Prostate gland (tissue), 2 donors: ENCODE data around the gene SCGB1A1. TPM values are rescaled to one million over a fixed set of nuclear protein-coding genes. Genes with fewer than 3 reads are reported as not detected.

Experiments used
- DNase-seq: peaks from one replicate; pipeline ENCODE4 v3.0.0-alpha.2; 2019; ENCODE audit warnings: low spot score
- H3K27ac ChIP-seq, 2 donors: fragments of 200-600 bp; sonication (generic); 2 replicates each; pipeline ENCODE4 v1.5.1; 2017 to 2019
- H3K27me3 ChIP-seq: fragments of 200-600 bp; sonication (generic); replicated peaks from 2 replicates; pipeline ENCODE4 v1.5.1; 2019; ENCODE audit not compliant: insufficient read depth
- H3K36me3 ChIP-seq, 2 donors: fragments of 200-600 bp; sonication (generic); 1 replicate in 1 of 2; 2 replicates in 1 of 2; pipeline versions ENCODE4 v1.5.1 to v1.8.1; 2017 to 2019
- H3K4me1 ChIP-seq: fragments of 200-600 bp; sonication (generic); replicated peaks from 2 replicates; pipeline ENCODE4 v1.5.1; 2019
- H3K4me3 ChIP-seq, 2 donors: fragments of 200-600 bp; sonication (generic); 2 replicates each; pipeline ENCODE4 v1.5.1; 2017 to 2019
- H3K9me3 ChIP-seq: fragments of 200-600 bp; sonication (generic); 2 replicates; pipeline ENCODE4 v1.5.1; 2017
- POLR2A ChIP-seq: fragments of 450-650 bp; IDR thresholded peaks from one replicate; pipeline ENCODE4 v1.6.1; 2016; ENCODE audit warnings: antibody characterized with exemption, mild to moderate bottlenecking
- POLR2AphosphoS5 ChIP-seq: sonication (generic); formaldehyde crosslinking; IDR thresholded peaks from one replicate; pipeline ENCODE4 v1.6.1; 2017; ENCODE audit warnings: antibody characterized with exemption
- WGBS: methylation state at CpG from one replicate; pipeline ENCODE4 v1.1.5; 2018; 5-methylcytosine and 5-hydroxymethylcytosine counted together
- intact Hi-C: fragments of 100-400 bp; cut with DNase I; formaldehyde crosslinking; loops from one replicate; pipeline ENCODE4 v1.14.2; 2022
- total RNA-seq, 2 donors: library from RNA; depleted of rRNA; stranded (reverse); fragments of >200 nt; gene quantifications; one replicate each; pipeline ENCODE4 v1.1.0, GENCODE V29; 2016
- TF ChIP-seq, protein P1 (sequence below), 4 experiments: fragments of 200-600 bp in 2 of 4; fragments of 450-650 bp in 2 of 4; sonication (generic) in 2 of 4; IDR thresholded peaks; 1 replicate in 3 of 4; 2 replicates in 1 of 4; pipeline ENCODE4 v1.5.1; 2016 to 2019; ENCODE audit warnings: antibody characterized with exemption in 4 of 4, mild to moderate bottlenecking in 2 of 4, moderate library complexity in 2 of 4

The SCGB1A1 gene
- total RNA-seq, 2 donors from 2014 or later, result 6.8 to 203 TPM

DNA sequence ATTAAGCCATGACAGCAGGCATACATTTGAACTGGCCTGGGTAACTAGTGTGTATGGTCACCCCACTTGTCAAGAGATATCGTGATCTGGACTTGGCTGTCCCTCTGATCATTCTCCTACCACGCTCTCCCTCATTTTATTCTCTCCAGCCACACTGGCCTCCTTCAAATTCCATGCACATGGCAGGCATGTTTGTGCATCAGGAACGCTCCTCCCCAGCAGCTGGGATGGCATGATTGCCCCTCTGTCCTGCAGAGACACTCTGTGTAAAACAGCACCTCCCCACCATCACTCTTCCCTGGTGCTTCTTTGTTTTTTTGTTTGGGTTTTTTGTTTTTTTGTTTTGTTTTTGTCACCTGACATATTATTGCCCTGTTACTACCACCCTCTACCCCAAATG, 31.5 kb upstream of the SCGB1A1 start:
- intact Hi-C loops, result no loop called here
- Histone ChIP-seq H3K4me1 (peaks cover under 1% of the 10 kb centered on the region), H3K27me3 (no peaks in the 10 kb centered on the region), H3K4me3 (no peak overlapping the region), H3K36me3 (no peaks in the 10 kb centered on the region), H3K9me3 (no peaks in the 10 kb centered on the region), H3K27ac (no peak overlapping the region)
- WGBS, result 93% methylated on average over 3 of the region's 3 CpGs
- TF ChIP-seq, protein P1, sequence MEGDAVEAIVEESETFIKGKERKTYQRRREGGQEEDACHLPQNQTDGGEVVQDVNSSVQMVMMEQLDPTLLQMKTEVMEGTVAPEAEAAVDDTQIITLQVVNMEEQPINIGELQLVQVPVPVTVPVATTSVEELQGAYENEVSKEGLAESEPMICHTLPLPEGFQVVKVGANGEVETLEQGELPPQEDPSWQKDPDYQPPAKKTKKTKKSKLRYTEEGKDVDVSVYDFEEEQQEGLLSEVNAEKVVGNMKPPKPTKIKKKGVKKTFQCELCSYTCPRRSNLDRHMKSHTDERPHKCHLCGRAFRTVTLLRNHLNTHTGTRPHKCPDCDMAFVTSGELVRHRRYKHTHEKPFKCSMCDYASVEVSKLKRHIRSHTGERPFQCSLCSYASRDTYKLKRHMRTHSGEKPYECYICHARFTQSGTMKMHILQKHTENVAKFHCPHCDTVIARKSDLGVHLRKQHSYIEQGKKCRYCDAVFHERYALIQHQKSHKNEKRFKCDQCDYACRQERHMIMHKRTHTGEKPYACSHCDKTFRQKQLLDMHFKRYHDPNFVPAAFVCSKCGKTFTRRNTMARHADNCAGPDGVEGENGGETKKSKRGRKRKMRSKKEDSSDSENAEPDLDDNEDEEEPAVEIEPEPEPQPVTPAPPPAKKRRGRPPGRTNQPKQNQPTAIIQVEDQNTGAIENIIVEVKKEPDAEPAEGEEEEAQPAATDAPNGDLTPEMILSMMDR (IDR thresholded peaks at IDR 0.05), result no peak
- TF ChIP-seq POLR2A (no peak), POLR2AphosphoS5 (no peak)
- no peak for DNase-seq

DNA sequence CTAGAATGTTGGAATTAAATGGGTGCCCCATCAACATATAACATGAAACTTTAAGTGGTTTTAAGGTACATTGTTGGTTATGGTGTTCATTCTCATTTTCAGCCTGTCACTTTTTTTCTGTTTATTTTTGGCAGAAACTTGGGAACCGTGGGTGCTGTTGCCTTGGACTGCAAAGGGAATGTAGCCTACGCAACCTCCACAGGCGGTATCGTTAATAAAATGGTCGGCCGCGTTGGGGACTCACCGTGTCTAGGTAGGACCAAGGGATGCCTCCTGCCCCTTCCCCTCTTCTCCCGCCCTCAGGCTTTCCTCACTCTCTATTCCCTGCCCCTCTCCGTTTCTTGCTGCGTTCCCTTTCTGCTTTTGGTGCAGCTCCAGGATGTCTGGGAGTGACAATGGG, 29.8 kb upstream of the SCGB1A1 start:
- Histone ChIP-seq H3K4me1 (peaks cover 5% of the 10 kb centered on the region), H3K36me3 (no peaks in the 10 kb centered on the region), H3K9me3 (no peaks in the 10 kb centered on the region), H3K27me3 (no peaks in the 10 kb centered on the region), H3K4me3 (no peak overlapping the region), H3K27ac (no peak overlapping the region)
- DNase-seq, result no peak
- 68% methylated on average over 11 of the region's 11 CpGs for WGBS
- TF ChIP-seq POLR2AphosphoS5 (no peak), POLR2A (no peak)
- TF ChIP-seq, protein P1 (IDR thresholded peaks at IDR 0.05), result no peak
- intact Hi-C loops, result no loop called here

DNA sequence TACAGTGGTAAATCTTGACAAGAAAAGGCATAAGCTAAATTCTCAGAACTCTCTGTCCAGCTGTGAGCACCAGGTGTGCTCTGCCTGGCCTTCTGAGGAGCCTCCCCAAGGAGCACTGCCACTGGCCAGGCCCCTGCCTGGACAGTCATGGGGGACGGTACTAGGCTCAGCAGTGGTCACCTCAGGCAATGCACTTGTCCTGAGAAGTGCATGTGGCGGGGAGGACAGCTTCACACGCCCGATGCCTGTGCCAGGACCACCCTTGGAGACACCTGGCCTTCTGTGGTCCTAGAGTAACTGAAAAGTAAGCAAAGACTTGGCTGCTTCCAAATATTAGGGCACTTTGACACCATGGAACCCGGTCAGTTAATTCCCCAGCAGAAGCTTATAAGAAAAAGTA, 28.6 kb upstream of the SCGB1A1 start:
- intact Hi-C loops, result loop anchor here (10.0 kb wide), 1 partner anchor 475 kb away; no protein-coding TSS in a partner anchor
- Histone ChIP-seq H3K27ac (no peak overlapping the region), H3K9me3 (no peaks in the 10 kb centered on the region), H3K4me1 (peaks cover 5% of the 10 kb centered on the region), H3K4me3 (no peak overlapping the region), H3K27me3 (no peaks in the 10 kb centered on the region), H3K36me3 (no peaks in the 10 kb centered on the region)
- no peak for DNase-seq
- TF ChIP-seq POLR2A, result no peak
- TF ChIP-seq, protein P1 (IDR thresholded peaks at IDR 0.05), result no peak
- no peak for TF ChIP-seq POLR2AphosphoS5
- WGBS, result 62% methylated on average over 5 of the region's 5 CpGs

DNA sequence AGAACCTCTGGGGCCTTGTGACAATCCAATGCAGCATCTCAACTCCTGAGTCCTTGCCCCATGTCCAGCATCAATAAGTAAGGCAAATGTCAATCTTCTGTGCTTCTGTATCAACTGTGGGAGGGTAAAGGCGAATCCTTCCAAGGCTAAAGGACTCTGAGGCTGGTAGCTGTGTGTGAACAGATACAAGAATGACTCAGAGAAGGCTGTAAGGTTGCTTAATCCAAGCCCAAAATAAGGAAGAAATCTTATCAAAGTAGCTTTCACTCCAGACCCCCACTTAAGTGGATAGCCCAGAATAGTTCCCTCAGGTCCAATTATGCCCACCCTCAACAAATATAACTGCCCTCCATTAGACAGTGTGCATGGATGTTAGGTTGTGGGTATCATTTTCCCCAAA, 28.1 kb upstream of the SCGB1A1 start:
- no peak overlapping the region for H3K4me3 ChIP-seq
- H3K9me3 ChIP-seq, result no peaks in the 10 kb centered on the region
- 100% methylated on average over 1 of the region's 1 CpG for WGBS
- H3K36me3 ChIP-seq, result no peaks in the 10 kb centered on the region
- H3K27ac ChIP-seq, result no peak overlapping the region
- no peaks in the 10 kb centered on the region for H3K27me3 ChIP-seq
- no peak for DNase-seq
- TF ChIP-seq POLR2A, result no peak
- TF ChIP-seq, protein P1 (IDR thresholded peaks at IDR 0.05), result no peak
- no peak for TF ChIP-seq POLR2AphosphoS5
- peaks cover 5% of the 10 kb centered on the region for H3K4me1 ChIP-seq
- intact Hi-C loops, result loop anchor here (10.0 kb wide), 1 partner anchor 474 kb away; no protein-coding TSS in a partner anchor

DNA sequence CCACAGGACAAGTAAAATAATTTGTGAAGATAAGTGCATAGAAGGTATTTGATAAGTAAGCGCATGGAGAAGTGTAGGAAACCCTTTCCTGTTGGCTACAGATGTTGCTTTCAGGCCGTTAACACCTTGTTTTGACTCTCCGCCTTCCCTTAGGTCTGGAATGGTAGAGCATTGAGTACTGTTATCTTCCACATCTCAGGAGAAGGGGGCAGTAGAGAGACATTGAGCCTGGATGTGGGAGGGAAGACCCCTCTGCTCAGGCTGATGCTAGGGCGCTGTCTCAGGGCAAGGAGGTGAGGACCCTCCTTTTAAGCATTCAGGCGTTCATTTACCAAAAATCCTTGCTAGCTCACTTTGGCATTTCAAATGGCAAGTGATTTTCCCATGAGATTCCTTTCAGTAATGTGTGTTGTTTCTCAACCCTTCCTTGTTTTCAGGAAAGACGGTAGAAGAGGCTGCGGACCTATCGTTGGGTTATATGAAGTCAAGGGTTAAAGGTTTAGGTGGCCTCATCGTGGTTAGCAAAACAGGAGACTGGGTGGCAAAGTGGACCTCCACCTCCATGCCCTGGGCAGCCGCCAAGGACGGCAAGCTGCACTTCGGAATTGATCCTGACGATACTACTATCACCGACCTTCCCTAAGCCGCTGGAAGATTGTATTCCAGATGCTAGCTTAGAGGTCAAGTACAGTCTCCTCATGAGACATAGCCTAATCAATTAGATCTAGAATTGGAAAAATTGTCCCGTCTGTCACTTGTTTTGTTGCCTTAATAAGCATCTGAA, 27.0 kb upstream of the SCGB1A1 start:
- TF ChIP-seq, protein P1 (IDR thresholded peaks at IDR 0.05), result no peak
- TF ChIP-seq POLR2AphosphoS5 (no peak), POLR2A (no peak)
- Histone ChIP-seq H3K4me1 (peaks cover 5% of the 10 kb centered on the region), H3K27ac (no peak overlapping the region), H3K4me3 (no peak overlapping the region), H3K36me3 (no peaks in the 10 kb centered on the region), H3K27me3 (no peaks in the 10 kb centered on the region), H3K9me3 (no peaks in the 10 kb centered on the region)
- WGBS, result 89% methylated on average over 16 of the region's 16 CpGs
- DNase-seq, result no peak
- intact Hi-C loops, result loop anchor here (10.0 kb wide), 1 partner anchor 473 kb away; no protein-coding TSS in a partner anchor
